Thoracic aorta (tissue), 2 donors: ENCODE measurements around the gene RCBTB2. TPM values are rescaled to one million over a fixed set of nuclear protein-coding genes. Genes with fewer than 3 reads are reported as not detected.

ENCODE experiments used
- ATAC-seq: fragments of 150-250 bp; one replicate; pipeline ENCODE4 v1.8.0; 2017; ENCODE audit warnings: low read depth; ENCODE audit not compliant: insufficient number of reproducible peaks, low FRiP score
- DNase-seq: peaks from one replicate; pipeline ENCODE4 v3.0.0-alpha.2; 2020; ENCODE audit warnings: low spot score
- H3K27ac ChIP-seq, 2 donors: fragments of 200-600 bp; sonication (generic); 1 replicate in 1 of 2; 2 replicates in 1 of 2; pipeline ENCODE4 v1.5.1; 2016; ENCODE audit warnings: mild to moderate bottlenecking in 2 of 2, moderate library complexity in 2 of 2
- H3K27me3 ChIP-seq: fragments of 200-600 bp; sonication (generic); replicated peaks from 2 replicates; pipeline ENCODE4 v1.6.0; 2016; ENCODE audit warnings: mild to moderate bottlenecking; ENCODE audit not compliant: insufficient read depth
- H3K36me3 ChIP-seq: fragments of 200-600 bp; sonication (generic); one replicate; pipeline ENCODE4 v1.5.1; 2016
- H3K4me1 ChIP-seq, 2 donors: fragments of 200-600 bp; sonication (generic); 1 replicate in 1 of 2; 2 replicates in 1 of 2; pipeline versions ENCODE4 v1.5.1 to v1.6.0; 2016; ENCODE audit warnings: low read depth in 2 of 2, mild to moderate bottlenecking in 1 of 2; ENCODE audit not compliant: control insufficient read depth in 1 of 2
- H3K4me3 ChIP-seq: fragments of 200-600 bp; sonication (generic); 2 replicates; pipeline ENCODE4 v1.5.1; 2016; ENCODE audit warnings: mild to moderate bottlenecking
- H3K9me3 ChIP-seq: fragments of 200-600 bp; sonication (generic); 2 replicates; pipeline ENCODE4 v1.5.1; 2016
- total RNA-seq, 2 donors: library from RNA; depleted of rRNA; stranded (reverse); fragments of >200 nt; gene quantifications; one replicate each; pipeline versions ENCODE4 v1.1.0 to v1.2.3, GENCODE V29; 2016
- TF ChIP-seq, protein P1 (sequence below): fragments of 200-600 bp; sonication (generic); IDR thresholded peaks from one replicate; pipeline ENCODE4 v1.5.1; 2019; ENCODE audit warnings: antibody characterized with exemption

The RCBTB2 gene
- total RNA-seq, 2 donors from 2014 or later = 15.8 to 16.4 TPM

- H3K27ac ChIP-seq = peak overlapping the region in 1 of 2 donors; percentile 12
- H3K27me3 ChIP-seq = no peaks in the 10 kb centered on the region
- H3K4me3 ChIP-seq = no peak overlapping the region
- no peaks in the 10 kb centered on the region for H3K9me3 ChIP-seq
- TF ChIP-seq, protein P1, sequence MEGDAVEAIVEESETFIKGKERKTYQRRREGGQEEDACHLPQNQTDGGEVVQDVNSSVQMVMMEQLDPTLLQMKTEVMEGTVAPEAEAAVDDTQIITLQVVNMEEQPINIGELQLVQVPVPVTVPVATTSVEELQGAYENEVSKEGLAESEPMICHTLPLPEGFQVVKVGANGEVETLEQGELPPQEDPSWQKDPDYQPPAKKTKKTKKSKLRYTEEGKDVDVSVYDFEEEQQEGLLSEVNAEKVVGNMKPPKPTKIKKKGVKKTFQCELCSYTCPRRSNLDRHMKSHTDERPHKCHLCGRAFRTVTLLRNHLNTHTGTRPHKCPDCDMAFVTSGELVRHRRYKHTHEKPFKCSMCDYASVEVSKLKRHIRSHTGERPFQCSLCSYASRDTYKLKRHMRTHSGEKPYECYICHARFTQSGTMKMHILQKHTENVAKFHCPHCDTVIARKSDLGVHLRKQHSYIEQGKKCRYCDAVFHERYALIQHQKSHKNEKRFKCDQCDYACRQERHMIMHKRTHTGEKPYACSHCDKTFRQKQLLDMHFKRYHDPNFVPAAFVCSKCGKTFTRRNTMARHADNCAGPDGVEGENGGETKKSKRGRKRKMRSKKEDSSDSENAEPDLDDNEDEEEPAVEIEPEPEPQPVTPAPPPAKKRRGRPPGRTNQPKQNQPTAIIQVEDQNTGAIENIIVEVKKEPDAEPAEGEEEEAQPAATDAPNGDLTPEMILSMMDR = no peak
- ATAC-seq (no peak), DNase-seq (no peak)
- peaks cover 0 to 7% of the 10 kb centered on the region in 2 donors for H3K4me1 ChIP-seq
- H3K36me3 ChIP-seq = no peaks in the 10 kb centered on the region
Measured at GRCh38 chr13:48477191-48477855, 55.6 kb downstream of the RCBTB2 start.

- DNase-seq (no peak), ATAC-seq (no peak)
- H3K4me1 ChIP-seq = peaks cover 0 to 7% of the 10 kb centered on the region in 2 donors
- H3K36me3 ChIP-seq = no peaks in the 10 kb centered on the region
- H3K9me3 ChIP-seq = no peaks in the 10 kb centered on the region
- H3K27me3 ChIP-seq = no peaks in the 10 kb centered on the region
- no peak overlapping the region for H3K4me3 ChIP-seq
- TF ChIP-seq, protein P1 = no peak
- H3K27ac ChIP-seq = no peak overlapping the region
Measured at GRCh38 chr13:48476686-48477085, 56.2 kb downstream of the RCBTB2 start.

- ATAC-seq = no peak
Measured at GRCh38 chr13:48476215-48476614, 56.7 kb downstream of the RCBTB2 start.

DNA sequence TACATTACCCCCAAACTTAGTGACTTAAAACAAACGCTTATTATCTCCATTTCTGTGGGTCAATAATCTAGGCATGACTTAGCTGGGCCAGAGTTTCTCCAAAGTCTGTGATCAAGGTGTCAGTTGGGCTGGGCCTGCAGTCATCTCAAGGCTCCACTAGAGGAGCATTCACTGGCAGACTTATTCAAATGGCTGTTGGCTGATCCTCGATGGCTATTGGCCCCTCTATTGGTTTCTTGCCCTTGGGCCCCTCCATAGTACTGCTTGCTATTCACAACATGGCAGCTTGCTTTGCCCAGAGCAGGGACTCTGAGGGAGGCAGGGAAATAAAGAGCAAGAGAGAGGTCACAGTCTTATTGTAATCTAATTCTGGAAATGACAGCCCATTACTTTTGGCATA, 57.6 kb downstream of the RCBTB2 start:
- H3K9me3 ChIP-seq = no peaks in the 10 kb centered on the region
- TF ChIP-seq, protein P1 = no peak
- H3K36me3 ChIP-seq = no peaks in the 10 kb centered on the region
- no peak overlapping the region for H3K27ac ChIP-seq
- no peak overlapping the region for H3K4me3 ChIP-seq
- peaks cover 0 to 7% of the 10 kb centered on the region in 2 donors for H3K4me1 ChIP-seq
- ATAC-seq (no peak), DNase-seq (no peak)
- no peaks in the 10 kb centered on the region for H3K27me3 ChIP-seq

More at GRCh38 chr13:48476215-48476614, 56.7 kb downstream of the RCBTB2 start:
- Histone ChIP-seq H3K4me3 (no peak overlapping the region), H3K27ac (no peak overlapping the region), H3K27me3 (no peaks in the 10 kb centered on the region), H3K9me3 (no peaks in the 10 kb centered on the region), H3K36me3 (no peaks in the 10 kb centered on the region), H3K4me1 (peaks cover 0 to 7% of the 10 kb centered on the region in 2 donors)
- TF ChIP-seq, protein P1 = no peak
- no peak for DNase-seq

DNA sequence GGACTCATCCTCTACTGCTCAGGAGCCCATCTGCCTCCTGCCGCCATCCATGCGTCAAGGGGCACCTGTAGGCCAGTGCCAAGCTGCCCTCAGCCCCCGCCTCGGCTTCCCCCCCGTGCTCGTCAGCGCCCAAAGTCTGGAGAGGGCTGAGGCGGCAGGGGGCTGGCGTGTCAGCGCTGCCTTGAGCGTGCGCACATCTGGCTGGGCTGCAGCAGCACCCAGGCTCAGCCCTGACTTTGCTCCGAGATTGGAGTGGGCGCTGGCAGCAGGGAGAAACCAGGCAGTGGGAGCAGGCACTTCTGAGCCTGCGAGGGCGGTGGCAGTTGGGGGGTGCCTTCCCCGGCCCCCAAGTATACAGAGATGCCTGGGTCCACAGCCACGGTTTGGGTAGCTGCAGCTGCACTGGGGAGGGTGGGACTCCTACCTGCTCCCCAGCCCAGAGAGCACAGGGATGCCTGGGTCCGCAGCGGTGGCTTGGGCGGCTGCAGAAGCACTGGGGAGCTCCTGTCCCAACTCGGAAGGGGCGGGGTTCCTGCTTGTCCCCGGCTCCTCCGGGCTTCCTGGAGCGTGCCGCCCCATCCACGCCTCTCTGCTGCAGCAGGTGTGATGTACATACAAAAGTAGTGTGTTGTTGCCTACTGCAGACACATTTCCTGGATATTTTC, 75.2 kb downstream of the RCBTB2 start:
- no peak for DNase-seq
- H3K27ac ChIP-seq = no peak overlapping the region
- H3K27me3 ChIP-seq = no peaks in the 10 kb centered on the region
- H3K4me3 ChIP-seq = no peak overlapping the region
- H3K4me1 ChIP-seq = no peaks in the 10 kb centered on the region
- ATAC-seq = no peak
- H3K36me3 ChIP-seq = peaks cover 13% of the 10 kb centered on the region
- TF ChIP-seq, protein P1 = no peak
- H3K9me3 ChIP-seq = no peaks in the 10 kb centered on the region
